ENCODE measurements around the gene IGSF23. TPM values are rescaled to one million over a fixed set of nuclear protein-coding genes. Genes with fewer than 3 reads are reported as not detected.
A peak's percentile ranks its signal among the peaks of the same experiment; 100 is the strongest.

Gene IGSF23
- total and polyA plus RNA-seq, 2 experiments from 2014 or later: 0.63 TPM; not detected in 1

DNA sequence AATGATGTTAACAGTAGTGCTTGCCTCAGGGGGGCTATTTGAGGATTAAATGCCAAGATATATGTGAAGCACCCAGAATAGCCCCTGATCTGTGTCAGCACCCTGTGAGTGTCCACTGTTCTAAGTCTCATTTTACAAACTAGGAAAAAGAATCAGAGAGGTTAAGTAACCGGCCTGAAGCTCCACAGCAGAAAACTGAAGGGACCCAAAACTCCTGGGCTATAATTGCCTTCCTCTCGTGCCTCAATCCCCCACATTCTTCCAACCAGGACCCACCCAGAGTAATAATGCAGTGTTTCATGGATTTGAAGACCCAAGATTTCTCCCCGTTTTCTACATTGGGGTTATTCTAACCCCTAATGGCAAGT, 32.7 kb downstream of the IGSF23 start:
- TF ChIP-seq EZH2 (IDR thresholded peaks at IDR 0.05; ENCODE audit: insufficient read depth, poor library complexity, severe bottlenecking): no peak
- no peak for TF ChIP-seq EZH2phosphoT487 (IDR thresholded peaks at IDR 0.05; ENCODE audit: insufficient read depth, low read depth)
- Histone ChIP-seq H3F3A (ENCODE audit: insufficient read depth) (peaks cover 12% of the 10 kb centered on the region), H3K9me2 (ENCODE audit: insufficient read depth) (no peaks in the 10 kb centered on the region), H3K79me2 (ENCODE audit: insufficient read depth) (peaks cover 62% of the 10 kb centered on the region), H3K36me3 (ENCODE audit: low read depth) (peaks cover 12% of the 10 kb centered on the region; the same call in 1 of the 2 replicates), H2AFZ (no peak overlapping the region), H3K9ac (no peak overlapping the region), H3K4me2 (ENCODE audit: unreplicated experiment) (peak overlapping the region; percentile 45), H3K4me1 (ENCODE audit: insufficient read depth) (peaks cover 23% of the 10 kb centered on the region), H3K4me3 (peak overlapping the region; percentile 49), H3K27ac (no peak overlapping the region), H3K27me3 (replicated peaks; ENCODE audit: insufficient read depth) (no peaks in the 10 kb centered on the region), H4K20me1 (ENCODE audit: insufficient read depth) (no peaks in the 10 kb centered on the region), H3K9me3 (ENCODE audit: low read depth) (no peaks in the 10 kb centered on the region)
- DNase-seq: no peak
- WGBS, 2 experiments (ENCODE audit: low coverage in 1 of 2, low lambda C conversion rate in 2 of 2, missing lambda C conversion rate in 2 of 2): 83 to 85% methylated on average over 3 of the region's 3 CpGs
- in situ Hi-C loops (cut with MboI): no loop called here

DNA sequence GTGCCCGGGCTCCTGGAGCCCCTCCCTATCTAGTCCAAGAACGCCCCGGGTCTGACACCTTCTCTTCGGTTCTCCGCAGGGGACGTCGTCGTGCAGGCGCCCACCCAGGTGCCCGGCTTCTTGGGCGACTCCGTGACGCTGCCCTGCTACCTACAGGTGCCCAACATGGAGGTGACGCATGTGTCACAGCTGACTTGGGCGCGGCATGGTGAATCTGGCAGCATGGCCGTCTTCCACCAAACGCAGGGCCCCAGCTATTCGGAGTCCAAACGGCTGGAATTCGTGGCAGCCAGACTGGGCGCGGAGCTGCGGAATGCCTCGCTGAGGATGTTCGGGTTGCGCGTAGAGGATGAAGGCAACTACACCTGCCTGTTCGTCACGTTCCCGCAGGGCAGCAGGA, 33.8 kb downstream of the IGSF23 start:
- H3K4me2 ChIP-seq (ENCODE audit: unreplicated experiment): no peak overlapping the region
- peaks cover 73% of the 10 kb centered on the region for H3K79me2 ChIP-seq (ENCODE audit: insufficient read depth)

DNA sequence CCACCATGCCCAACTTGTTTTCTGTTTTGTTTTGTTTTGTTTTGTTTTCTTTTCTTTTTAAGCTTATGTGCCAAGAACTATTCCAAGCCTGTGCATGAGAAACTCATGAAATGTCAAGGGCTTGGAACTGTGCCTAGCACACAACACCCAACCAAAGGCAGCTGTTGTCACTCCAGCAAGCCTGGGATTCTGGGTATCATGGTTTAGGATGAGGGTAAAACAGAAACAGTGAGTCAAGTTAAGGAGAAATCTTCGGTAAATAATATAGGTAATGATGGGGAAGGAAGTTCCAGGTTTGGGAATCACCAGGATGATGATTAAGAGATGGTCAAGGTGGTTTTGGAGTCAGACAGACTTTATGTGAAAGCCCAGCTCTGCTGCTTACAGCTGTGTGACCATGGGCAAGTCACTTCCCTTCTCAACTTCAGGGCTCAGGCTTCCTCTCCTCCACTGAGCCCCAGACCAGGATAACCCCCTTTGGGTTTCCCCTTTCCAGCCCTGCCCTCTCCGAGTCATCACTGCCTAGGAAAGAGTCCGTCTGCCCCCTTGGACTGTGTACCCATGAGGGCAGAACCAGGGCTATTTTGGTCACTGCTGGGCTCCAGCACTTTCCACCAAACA, 35.4 kb downstream of the IGSF23 start:
- WGBS, 2 experiments (ENCODE audit: low coverage in 1 of 2, low lambda C conversion rate in 2 of 2, missing lambda C conversion rate in 2 of 2): 55 to 61% methylated on average over 3 of the region's 3 CpGs
- Histone ChIP-seq H3K4me3 (no peak overlapping the region), H3K9me3 (ENCODE audit: low read depth) (no peaks in the 10 kb centered on the region), H3K27ac (peak overlapping the region; percentile 38), H4K20me1 (ENCODE audit: insufficient read depth) (no peaks in the 10 kb centered on the region), H3K4me1 (ENCODE audit: insufficient read depth) (peaks cover 17% of the 10 kb centered on the region), H3K9me2 (ENCODE audit: insufficient read depth) (no peaks in the 10 kb centered on the region), H3F3A (ENCODE audit: insufficient read depth) (peaks cover 9% of the 10 kb centered on the region), H3K36me3 (ENCODE audit: low read depth) (peaks cover 36% of the 10 kb centered on the region), H3K9ac (no peak overlapping the region), H3K27me3 (replicated peaks; ENCODE audit: insufficient read depth) (no peaks in the 10 kb centered on the region), H2AFZ (no peak overlapping the region), H3K79me2 (ENCODE audit: insufficient read depth) (peaks cover 85% of the 10 kb centered on the region), H3K4me2 (ENCODE audit: unreplicated experiment) (no peak overlapping the region)
- no peak for TF ChIP-seq EZH2phosphoT487 (IDR thresholded peaks at IDR 0.05; ENCODE audit: insufficient read depth, low read depth)
- TF ChIP-seq EZH2 (IDR thresholded peaks at IDR 0.05; ENCODE audit: insufficient read depth, poor library complexity, severe bottlenecking): no peak
- peak; percentile 71 for DNase-seq
- in situ Hi-C loops (cut with MboI): no loop called here

More for the DNA sequence above, 33.8 kb downstream of the IGSF23 start:
- TF ChIP-seq EZH2phosphoT487 (IDR thresholded peaks at IDR 0.05; ENCODE audit: insufficient read depth, low read depth) (no peak), EZH2 (IDR thresholded peaks at IDR 0.05; ENCODE audit: insufficient read depth, poor library complexity, severe bottlenecking) (no peak)
- Histone ChIP-seq H3K9me2 (ENCODE audit: insufficient read depth) (no peaks in the 10 kb centered on the region), H3F3A (ENCODE audit: insufficient read depth) (peaks cover 9% of the 10 kb centered on the region), H3K4me1 (ENCODE audit: insufficient read depth) (peaks cover 20% of the 10 kb centered on the region), H3K4me3 (no peak overlapping the region), H2AFZ (no peak overlapping the region), H3K36me3 (ENCODE audit: low read depth) (peaks cover 21% of the 10 kb centered on the region; the same call in 1 of the 2 replicates), H3K9ac (no peak overlapping the region), H3K27ac (no peak overlapping the region), H3K27me3 (replicated peaks; ENCODE audit: insufficient read depth) (no peaks in the 10 kb centered on the region), H4K20me1 (ENCODE audit: insufficient read depth) (no peaks in the 10 kb centered on the region), H3K9me3 (ENCODE audit: low read depth) (no peaks in the 10 kb centered on the region)
- DNase-seq: no peak
- in situ Hi-C loops (cut with MboI): no loop called here
- WGBS, 2 experiments (ENCODE audit: low coverage in 1 of 2, low lambda C conversion rate in 2 of 2, missing lambda C conversion rate in 2 of 2): 85 to 89% methylated on average over 30 to 31 of the region's 31 CpGs

DNA sequence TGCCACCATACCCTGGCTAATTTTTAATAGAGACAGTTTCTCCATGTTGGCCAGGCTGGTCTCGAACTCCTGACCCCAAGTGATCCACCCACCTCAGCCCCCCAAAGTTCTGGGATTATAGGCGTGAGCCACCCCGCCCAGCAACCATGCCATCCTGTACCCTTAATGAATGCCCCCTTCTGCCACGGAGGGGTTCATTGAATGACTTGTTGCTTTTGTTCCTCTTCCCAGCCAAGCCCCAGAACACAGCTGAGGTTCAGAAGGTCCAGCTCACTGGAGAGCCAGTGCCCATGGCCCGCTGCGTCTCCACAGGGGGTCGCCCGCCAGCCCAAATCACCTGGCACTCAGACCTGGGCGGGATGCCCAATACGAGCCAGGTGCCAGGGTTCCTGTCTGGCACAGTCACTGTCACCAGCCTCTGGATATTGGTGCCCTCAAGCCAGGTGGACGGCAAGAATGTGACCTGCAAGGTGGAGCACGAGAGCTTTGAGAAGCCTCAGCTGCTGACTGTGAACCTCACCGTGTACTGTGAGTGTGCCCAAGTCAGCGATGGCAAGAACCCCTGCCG, 36.3 kb downstream of the IGSF23 start:
- no peak overlapping the region for H3K9ac ChIP-seq
- H3K4me2 ChIP-seq (ENCODE audit: unreplicated experiment): no peak overlapping the region
- H3K4me3 ChIP-seq: no peak overlapping the region
- no peaks in the 10 kb centered on the region for H3K9me2 ChIP-seq (ENCODE audit: insufficient read depth)
- no peak for DNase-seq
- peaks cover 43% of the 10 kb centered on the region for H3K36me3 ChIP-seq (ENCODE audit: low read depth)
- no peaks in the 10 kb centered on the region for H3K9me3 ChIP-seq (ENCODE audit: low read depth)
- peaks cover 81% of the 10 kb centered on the region for H3K79me2 ChIP-seq (ENCODE audit: insufficient read depth)
- in situ Hi-C loops (cut with MboI): no loop called here
- H3K27ac ChIP-seq: no peak overlapping the region
- TF ChIP-seq EZH2phosphoT487 (IDR thresholded peaks at IDR 0.05; ENCODE audit: insufficient read depth, low read depth): no peak
- no peak for TF ChIP-seq EZH2 (IDR thresholded peaks at IDR 0.05; ENCODE audit: insufficient read depth, poor library complexity, severe bottlenecking)
- no peaks in the 10 kb centered on the region for H4K20me1 ChIP-seq (ENCODE audit: insufficient read depth)
- peaks cover 17% of the 10 kb centered on the region for H3K4me1 ChIP-seq (ENCODE audit: insufficient read depth)
- H3K27me3 ChIP-seq (replicated peaks; ENCODE audit: insufficient read depth): no peaks in the 10 kb centered on the region
- H3F3A ChIP-seq (ENCODE audit: insufficient read depth): peaks cover 9% of the 10 kb centered on the region
- WGBS, 2 experiments (ENCODE audit: low coverage in 1 of 2, low lambda C conversion rate in 2 of 2, missing lambda C conversion rate in 2 of 2): 90 to 95% methylated on average over 15 of the region's 15 CpGs
- H2AFZ ChIP-seq: no peak overlapping the region

All from GM23248 (cell line).